Measurements from ENCODE around the gene TNIK.

DNA sequence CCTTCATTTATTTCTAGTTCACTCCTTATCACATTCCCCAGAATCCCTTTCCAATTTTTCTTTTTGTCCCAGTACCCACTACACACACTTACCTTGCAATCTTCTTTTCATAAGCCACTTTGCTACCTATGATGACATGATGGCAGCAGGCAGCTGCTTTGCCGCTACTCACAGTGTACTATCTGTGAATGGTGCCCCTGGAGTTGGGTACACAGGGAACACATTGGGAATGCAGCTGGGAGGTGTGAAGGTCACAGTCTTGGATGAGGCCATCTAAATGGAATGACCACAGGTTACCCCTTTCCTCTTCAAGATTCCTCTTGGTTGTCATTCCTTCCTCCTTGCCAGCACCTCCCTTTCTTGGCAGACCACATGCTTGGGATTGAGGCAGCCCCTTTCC is 20.8 kb upstream of the TNIK start:
- TF ChIP-seq, protein P1, sequence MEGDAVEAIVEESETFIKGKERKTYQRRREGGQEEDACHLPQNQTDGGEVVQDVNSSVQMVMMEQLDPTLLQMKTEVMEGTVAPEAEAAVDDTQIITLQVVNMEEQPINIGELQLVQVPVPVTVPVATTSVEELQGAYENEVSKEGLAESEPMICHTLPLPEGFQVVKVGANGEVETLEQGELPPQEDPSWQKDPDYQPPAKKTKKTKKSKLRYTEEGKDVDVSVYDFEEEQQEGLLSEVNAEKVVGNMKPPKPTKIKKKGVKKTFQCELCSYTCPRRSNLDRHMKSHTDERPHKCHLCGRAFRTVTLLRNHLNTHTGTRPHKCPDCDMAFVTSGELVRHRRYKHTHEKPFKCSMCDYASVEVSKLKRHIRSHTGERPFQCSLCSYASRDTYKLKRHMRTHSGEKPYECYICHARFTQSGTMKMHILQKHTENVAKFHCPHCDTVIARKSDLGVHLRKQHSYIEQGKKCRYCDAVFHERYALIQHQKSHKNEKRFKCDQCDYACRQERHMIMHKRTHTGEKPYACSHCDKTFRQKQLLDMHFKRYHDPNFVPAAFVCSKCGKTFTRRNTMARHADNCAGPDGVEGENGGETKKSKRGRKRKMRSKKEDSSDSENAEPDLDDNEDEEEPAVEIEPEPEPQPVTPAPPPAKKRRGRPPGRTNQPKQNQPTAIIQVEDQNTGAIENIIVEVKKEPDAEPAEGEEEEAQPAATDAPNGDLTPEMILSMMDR (conservative IDR thresholded peaks at IDR 0.05; ENCODE audit: low read depth, low read length): no peak
- TF ChIP-seq EZH2 (IDR thresholded peaks at IDR 0.05; ENCODE audit: low read length, unreplicated experiment) (no peak), EZH2phosphoT487 (IDR thresholded peaks at IDR 0.05; ENCODE audit: borderline replicate concordance, low read length) (no peak)
